ENCODE results near the gene ZNF598.

ZNF598 gene

DNA sequence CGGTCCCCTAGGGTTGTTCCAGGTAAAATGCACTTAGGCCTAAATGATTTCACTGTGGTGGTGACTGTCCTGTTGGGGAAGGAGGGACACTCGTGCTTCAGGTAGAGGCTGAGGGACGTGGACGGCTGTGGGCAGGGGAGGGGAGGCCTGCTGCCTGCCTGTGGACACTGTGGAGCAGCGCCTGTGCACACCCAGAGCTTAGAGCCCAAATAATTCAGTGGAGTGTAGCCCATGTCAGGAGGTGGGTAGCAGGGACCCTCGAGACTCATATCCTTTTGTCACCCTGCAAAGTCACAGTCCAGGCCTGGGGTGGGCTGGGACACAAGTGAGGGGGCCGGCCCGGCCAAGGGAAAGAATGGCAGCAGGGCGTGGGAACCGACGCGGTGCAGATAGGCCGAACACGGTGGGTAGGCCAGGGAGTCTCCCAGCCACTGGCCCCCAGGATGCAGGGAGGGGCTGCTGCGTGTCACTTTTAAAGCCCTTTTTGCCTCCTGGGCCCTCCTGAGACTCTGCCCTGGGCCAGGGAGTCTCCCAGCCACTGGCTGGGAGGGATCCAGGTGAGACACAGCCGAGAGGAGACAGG is 16.3 kb upstream of the ZNF598 start:
- Histone ChIP-seq H3K9me3 (ENCODE audit: control insufficient read depth, insufficient read depth, low read length) (no peaks in the 10 kb centered on the region), H3K27me3 (ENCODE audit: control insufficient read depth, insufficient read depth, low read length) (peaks cover 40% of the 10 kb centered on the region), H3K27ac (ENCODE audit: low read depth, low read length) (no peak overlapping the region), H3K4me1 (ENCODE audit: control insufficient read depth, insufficient read depth, low read length) (no peaks in the 10 kb centered on the region), H3K9ac (ENCODE audit: low read depth, low read length) (no peak overlapping the region), H3K4me3 (ENCODE audit: low read depth, low read length) (no peak overlapping the region; the same call in 1 of the 2 replicates), H3K36me3 (ENCODE audit: control insufficient read depth, insufficient read depth, low read length) (no peaks in the 10 kb centered on the region)

DNA sequence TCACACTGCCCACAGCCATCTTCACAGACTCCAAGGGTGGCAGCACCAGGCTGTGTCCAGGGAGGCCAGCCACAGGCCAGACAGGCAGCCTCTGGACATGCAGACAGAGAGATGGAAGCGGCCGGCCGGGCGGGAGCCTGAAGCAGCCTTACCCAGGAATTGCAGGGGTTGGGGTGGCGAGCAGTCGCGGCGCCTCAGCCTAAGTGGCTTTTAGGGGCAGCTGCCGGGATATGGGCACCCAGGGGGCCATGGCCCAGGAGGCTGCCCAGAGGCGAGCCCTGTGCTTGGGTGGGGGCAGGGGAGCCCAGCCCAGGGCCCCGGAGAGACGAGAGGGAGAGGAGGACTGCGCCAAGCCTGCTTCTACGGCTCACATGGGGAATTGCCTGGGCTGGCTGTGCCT is 15.6 kb upstream of the ZNF598 start:
- Histone ChIP-seq H3K4me1 (ENCODE audit: control insufficient read depth, insufficient read depth, low read length) (no peaks in the 10 kb centered on the region), H3K36me3 (ENCODE audit: control insufficient read depth, insufficient read depth, low read length) (no peaks in the 10 kb centered on the region), H3K27ac (ENCODE audit: low read depth, low read length) (no peak overlapping the region), H3K4me3 (ENCODE audit: low read depth, low read length) (no peak overlapping the region), H3K9ac (ENCODE audit: low read depth, low read length) (no peak overlapping the region), H3K9me3 (ENCODE audit: control insufficient read depth, insufficient read depth, low read length) (no peaks in the 10 kb centered on the region), H3K27me3 (ENCODE audit: control insufficient read depth, insufficient read depth, low read length) (peaks cover 47% of the 10 kb centered on the region)

DNA sequence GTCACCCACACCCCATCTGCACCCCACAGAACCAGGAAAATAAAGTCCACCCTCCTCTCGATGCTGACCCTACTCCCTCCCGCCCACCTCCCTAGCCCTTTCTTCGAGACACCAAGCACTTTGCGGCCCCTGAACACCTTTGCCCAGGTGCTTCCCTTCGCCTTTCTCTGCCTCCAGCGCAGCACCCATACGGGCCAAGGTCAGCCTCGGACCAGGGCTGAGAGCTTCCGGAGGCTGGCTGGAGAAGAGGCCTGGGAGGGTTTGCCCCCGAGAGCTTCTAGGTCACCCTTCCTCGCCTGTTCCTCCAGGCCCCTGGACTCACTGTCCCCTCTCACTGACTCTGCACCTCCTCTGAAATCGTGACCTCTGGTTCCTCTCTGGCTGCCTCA is 14.4 kb upstream of the ZNF598 start:
- H3K4me1 ChIP-seq (ENCODE audit: control insufficient read depth, insufficient read depth, low read length): no peaks in the 10 kb centered on the region
- peaks cover 59% of the 10 kb centered on the region for H3K27me3 ChIP-seq (ENCODE audit: control insufficient read depth, insufficient read depth, low read length)
- H3K9ac ChIP-seq (ENCODE audit: low read depth, low read length): no peak overlapping the region
- no peaks in the 10 kb centered on the region for H3K36me3 ChIP-seq (ENCODE audit: control insufficient read depth, insufficient read depth, low read length)
- H3K9me3 ChIP-seq (ENCODE audit: control insufficient read depth, insufficient read depth, low read length): no peaks in the 10 kb centered on the region
- H3K27ac ChIP-seq (ENCODE audit: low read depth, low read length): no peak overlapping the region
- H3K4me3 ChIP-seq (ENCODE audit: low read depth, low read length): no peak overlapping the region

DNA sequence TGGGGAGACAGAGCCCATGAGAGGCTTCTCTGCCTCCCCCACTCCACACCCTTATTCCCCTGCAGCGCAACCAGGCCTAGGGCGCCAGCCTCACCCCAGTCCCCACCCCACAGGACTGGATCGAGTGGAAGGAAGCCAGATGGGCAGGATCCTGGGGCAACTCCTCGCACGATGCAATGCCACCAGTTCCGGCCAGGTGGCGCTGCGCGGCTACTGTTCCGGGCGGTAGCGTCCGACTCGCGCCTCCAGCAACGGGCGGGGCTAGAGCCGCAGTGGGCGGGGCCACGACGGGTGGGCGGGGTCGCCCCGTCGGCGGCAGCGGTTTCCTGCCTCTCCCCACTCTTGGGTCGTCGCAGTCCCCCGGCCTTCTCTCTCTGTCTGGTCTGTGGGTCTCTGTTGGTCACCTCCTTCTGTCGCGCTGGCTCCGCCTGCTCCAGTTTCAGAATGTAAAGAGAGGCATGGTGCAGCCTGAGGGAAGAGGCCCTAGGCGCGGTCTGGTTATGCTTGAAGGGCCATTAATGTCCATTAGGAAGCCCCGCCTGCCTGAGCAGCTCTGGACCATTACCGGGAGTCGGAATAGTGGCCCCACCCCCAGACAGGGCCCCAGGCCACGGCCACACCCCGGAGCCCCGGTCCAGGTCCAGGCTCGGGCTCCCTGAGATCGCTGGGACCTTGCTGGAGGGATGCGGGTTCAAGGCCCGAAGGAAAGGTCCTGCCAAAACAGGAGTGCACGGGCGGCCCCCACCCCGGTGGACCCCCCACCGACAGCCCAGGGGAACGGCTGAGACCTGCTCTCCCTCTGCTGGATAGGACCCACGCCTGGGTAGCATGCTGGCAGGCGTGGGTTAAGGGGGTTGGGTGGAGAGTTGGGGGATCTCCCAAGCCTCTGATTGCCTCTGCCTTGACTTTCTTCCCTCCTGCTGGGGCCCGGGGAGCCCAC is 13.7 kb upstream of the ZNF598 start:
- peak overlapping the region; percentile 14 for H3K27ac ChIP-seq (ENCODE audit: low read depth, low read length)
- peak overlapping the region; percentile 60 for H3K4me3 ChIP-seq (ENCODE audit: low read depth, low read length)
- H3K36me3 ChIP-seq (ENCODE audit: control insufficient read depth, insufficient read depth, low read length): no peaks in the 10 kb centered on the region
- H3K9ac ChIP-seq (ENCODE audit: low read depth, low read length): no peak overlapping the region
- no peaks in the 10 kb centered on the region for H3K4me1 ChIP-seq (ENCODE audit: control insufficient read depth, insufficient read depth, low read length)
- H3K27me3 ChIP-seq (ENCODE audit: control insufficient read depth, insufficient read depth, low read length): peaks cover 63% of the 10 kb centered on the region
- H3K9me3 ChIP-seq (ENCODE audit: control insufficient read depth, insufficient read depth, low read length): no peaks in the 10 kb centered on the region

DNA sequence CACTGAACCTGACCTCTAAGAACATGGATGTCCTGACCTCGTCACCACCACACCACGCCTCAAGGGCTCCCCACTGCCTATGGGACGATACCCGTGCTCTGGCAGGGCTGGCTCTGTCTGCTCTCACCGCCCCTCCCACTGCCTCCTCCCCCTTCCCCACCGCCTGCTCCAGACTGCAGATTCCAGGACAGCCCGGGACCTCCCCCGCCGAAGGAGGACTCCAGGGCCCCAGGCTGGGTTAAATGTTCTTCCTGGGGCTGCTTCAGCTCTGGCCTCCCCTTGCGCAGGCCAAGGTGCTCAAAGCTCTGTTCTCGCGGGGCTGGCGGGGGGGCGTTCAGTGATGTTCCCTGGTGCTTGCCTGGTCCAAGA is 13.1 kb upstream of the ZNF598 start:
- Histone ChIP-seq H3K4me1 (ENCODE audit: control insufficient read depth, insufficient read depth, low read length) (no peaks in the 10 kb centered on the region), H3K27ac (ENCODE audit: low read depth, low read length) (peak overlapping the region; percentile 14), H3K27me3 (ENCODE audit: control insufficient read depth, insufficient read depth, low read length) (peaks cover 61% of the 10 kb centered on the region)

DNA sequence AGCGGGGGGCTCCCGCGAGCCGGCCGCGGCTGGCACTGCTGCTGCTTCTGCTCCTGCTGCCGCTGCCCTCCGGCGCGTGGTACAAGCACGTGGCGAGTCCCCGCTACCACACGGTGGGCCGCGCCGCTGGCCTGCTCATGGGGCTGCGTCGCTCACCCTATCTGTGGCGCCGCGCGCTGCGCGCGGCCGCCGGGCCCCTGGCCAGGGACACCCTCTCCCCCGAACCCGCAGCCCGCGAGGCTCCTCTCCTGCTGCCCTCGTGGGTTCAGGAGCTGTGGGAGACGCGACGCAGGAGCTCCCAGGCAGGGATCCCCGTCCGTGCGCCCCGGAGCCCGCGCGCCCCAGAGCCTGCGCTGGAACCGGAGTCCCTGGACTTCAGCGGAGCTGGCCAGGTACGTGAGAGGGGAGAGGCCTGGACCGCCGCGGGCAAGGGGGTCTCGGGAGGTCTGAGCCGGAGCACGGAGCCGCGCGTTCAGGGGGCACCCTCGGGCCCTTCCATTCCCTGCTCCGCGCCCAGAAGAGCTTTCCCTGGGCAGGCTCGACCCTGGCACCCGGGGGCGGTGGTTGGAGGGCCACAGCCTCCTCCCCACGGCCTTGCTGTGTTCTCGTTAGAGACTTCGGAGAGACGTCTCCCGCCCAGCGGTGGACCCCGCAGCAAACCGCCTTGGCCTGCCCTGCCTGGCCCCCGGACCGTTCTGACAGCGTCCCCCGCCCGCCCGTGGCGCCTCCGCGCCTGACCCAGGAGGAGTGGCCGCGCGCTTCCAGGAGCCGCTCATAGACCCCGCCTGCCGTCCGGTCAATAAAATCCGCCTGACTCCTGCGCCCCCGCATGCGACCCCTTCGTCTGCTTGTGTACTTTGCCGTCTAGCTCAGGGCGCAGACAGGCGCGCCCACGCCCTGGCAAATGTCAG is 10.6 kb upstream of the ZNF598 start:
- Histone ChIP-seq H3K27ac (ENCODE audit: low read depth, low read length) (no peak overlapping the region), H3K36me3 (ENCODE audit: control insufficient read depth, insufficient read depth, low read length) (no peaks in the 10 kb centered on the region), H3K9me3 (ENCODE audit: control insufficient read depth, insufficient read depth, low read length) (no peaks in the 10 kb centered on the region), H3K9ac (ENCODE audit: low read depth, low read length) (no peak overlapping the region; the same call in 1 of the 2 replicates), H3K4me3 (ENCODE audit: low read depth, low read length) (peak overlapping the region; percentile 51), H3K27me3 (ENCODE audit: control insufficient read depth, insufficient read depth, low read length) (peaks cover 41% of the 10 kb centered on the region), H3K4me1 (ENCODE audit: control insufficient read depth, insufficient read depth, low read length) (no peaks in the 10 kb centered on the region)

More for the DNA sequence above, 13.1 kb upstream of the ZNF598 start:
- H3K9ac ChIP-seq (ENCODE audit: low read depth, low read length): no peak overlapping the region
- peak overlapping the region; percentile 59 for H3K4me3 ChIP-seq (ENCODE audit: low read depth, low read length)
- H3K9me3 ChIP-seq (ENCODE audit: control insufficient read depth, insufficient read depth, low read length): no peaks in the 10 kb centered on the region
- H3K36me3 ChIP-seq (ENCODE audit: control insufficient read depth, insufficient read depth, low read length): no peaks in the 10 kb centered on the region

DNA sequence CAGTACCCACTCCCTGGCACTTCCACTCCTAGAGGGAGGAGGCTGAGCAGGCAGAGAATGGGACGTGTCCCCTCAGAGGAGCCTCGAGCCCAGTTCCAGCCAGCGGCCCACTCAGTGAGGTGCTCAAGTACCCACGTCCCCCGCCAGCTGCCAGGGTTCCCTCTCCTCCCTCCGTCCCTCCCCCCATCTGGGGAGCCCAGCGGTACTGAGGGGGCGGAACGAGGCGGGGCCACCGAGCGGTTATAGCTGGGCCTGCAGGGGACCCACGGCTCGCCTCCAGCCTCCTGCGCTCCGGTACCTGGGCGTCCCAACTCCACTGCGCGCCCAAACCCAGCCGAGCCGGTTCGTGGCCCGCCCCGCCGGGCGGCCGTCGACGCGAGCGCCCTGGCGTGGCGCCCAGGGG is 9.9 kb upstream of the ZNF598 start, which contains the start of gene NPW:
Gene NPW, plus strand, starts transcription at position 268 of the 403 bp plus-strand sequence.
- H3K4me1 ChIP-seq (ENCODE audit: control insufficient read depth, insufficient read depth, low read length): no peaks in the 10 kb centered on the region
- H3K9ac ChIP-seq (ENCODE audit: low read depth, low read length): no peak within 1 kb of the TSS; the same call in 1 of the 2 replicates
- H3K27ac ChIP-seq (ENCODE audit: low read depth, low read length): no peak within 1 kb of the TSS
- H3K27me3 ChIP-seq (ENCODE audit: control insufficient read depth, insufficient read depth, low read length): peaks cover 41% of the 10 kb centered on the region
- no peaks in the 10 kb centered on the region for H3K36me3 ChIP-seq (ENCODE audit: control insufficient read depth, insufficient read depth, low read length)
- no peaks in the 10 kb centered on the region for H3K9me3 ChIP-seq (ENCODE audit: control insufficient read depth, insufficient read depth, low read length)
- peak within 1 kb of the TSS; percentile 51 for H3K4me3 ChIP-seq (ENCODE audit: low read depth, low read length)

DNA sequence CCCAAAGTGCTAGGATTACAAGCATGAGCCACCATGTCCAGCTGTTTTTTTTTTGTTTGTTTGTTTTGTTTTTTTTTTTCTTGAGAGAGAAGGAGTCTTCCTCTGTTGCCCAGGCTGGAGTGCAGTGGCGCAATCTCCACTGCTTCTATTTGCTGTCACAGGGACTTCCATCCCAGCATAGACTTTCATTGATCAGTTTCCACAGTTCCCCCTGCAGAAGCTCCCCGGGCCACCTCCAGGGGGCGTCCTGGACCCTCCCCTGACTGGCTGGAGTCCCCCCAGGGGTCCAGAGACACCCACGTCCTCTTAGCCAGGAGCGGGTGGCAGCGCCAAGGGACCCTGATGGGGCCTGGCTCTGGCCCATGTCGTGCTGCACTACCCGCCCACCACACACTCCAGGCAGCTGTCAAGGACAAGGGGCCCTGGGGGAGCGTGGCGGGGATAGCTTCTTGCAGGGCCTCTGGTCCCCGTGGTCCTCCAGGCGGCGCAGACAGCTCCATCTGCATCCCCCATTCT is 6.8 kb upstream of the ZNF598 start:
- no peak overlapping the region for H3K27ac ChIP-seq (ENCODE audit: low read depth, low read length)
- H3K36me3 ChIP-seq (ENCODE audit: control insufficient read depth, insufficient read depth, low read length): no peaks in the 10 kb centered on the region
- H3K4me3 ChIP-seq (ENCODE audit: low read depth, low read length): no peak overlapping the region

DNA sequence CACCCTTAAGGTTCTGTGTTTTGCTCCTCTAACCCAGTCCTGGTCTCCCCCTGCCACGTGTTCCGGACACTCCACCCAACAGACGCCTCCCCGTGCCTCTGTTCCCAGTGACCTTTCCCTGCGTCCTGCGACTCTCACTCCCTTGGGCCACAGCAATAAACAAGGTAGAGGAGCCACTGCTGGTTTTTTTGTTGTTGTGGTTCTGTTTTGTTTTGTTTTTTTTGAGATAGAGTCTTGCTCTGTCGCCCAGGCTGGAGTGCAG is 6.3 kb upstream of the ZNF598 start:
- Histone ChIP-seq H3K9ac (ENCODE audit: low read depth, low read length) (no peak overlapping the region), H3K36me3 (ENCODE audit: control insufficient read depth, insufficient read depth, low read length) (no peaks in the 10 kb centered on the region), H3K9me3 (ENCODE audit: control insufficient read depth, insufficient read depth, low read length) (no peaks in the 10 kb centered on the region), H3K4me1 (ENCODE audit: control insufficient read depth, insufficient read depth, low read length) (no peaks in the 10 kb centered on the region), H3K27ac (ENCODE audit: low read depth, low read length) (no peak overlapping the region), H3K27me3 (ENCODE audit: control insufficient read depth, insufficient read depth, low read length) (peaks cover 28% of the 10 kb centered on the region), H3K4me3 (ENCODE audit: low read depth, low read length) (no peak overlapping the region)

More for the DNA sequence above, 6.8 kb upstream of the ZNF598 start:
- Histone ChIP-seq H3K27me3 (ENCODE audit: control insufficient read depth, insufficient read depth, low read length) (peaks cover 33% of the 10 kb centered on the region), H3K9me3 (ENCODE audit: control insufficient read depth, insufficient read depth, low read length) (no peaks in the 10 kb centered on the region), H3K4me1 (ENCODE audit: control insufficient read depth, insufficient read depth, low read length) (no peaks in the 10 kb centered on the region), H3K9ac (ENCODE audit: low read depth, low read length) (no peak overlapping the region)

DNA sequence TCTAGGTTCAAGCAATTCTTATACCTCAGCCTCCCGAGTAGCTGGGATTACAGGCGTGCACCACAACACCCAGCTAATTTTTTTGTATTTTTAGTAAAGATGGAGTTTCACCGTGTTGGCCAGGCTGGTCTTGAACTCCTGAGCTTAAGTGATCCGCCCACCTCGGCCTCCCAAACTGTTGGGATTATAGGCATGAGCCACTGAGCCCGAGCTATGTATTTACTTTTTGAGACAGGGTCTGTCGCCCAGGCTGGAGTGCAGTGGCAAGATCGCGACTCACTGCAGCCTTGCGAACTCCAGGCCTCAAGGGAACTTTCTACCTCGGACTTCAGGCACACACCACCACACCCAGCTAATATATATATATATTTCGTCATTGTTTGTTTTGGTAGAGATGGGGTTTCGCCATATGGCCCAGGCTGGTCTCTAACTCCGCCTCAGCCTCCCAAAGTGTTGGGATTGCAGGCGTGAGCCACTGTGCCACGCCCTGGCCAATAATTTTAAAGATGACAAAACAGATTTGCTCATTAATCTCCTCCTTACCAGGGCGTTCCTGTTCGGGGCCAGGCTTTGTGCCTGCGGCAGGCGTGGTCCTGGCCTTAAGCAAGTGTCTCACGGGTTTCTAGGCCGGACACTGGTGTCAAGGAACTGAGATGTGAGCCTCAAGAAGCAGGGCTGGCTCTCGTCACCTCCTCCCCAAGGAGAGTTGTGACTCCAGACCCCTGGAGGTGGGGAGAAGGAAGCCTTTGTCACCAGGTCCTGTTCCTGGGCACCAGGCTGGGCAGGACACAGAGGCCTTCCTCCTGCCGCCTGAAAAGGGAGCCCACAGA is 5.7 kb upstream of the ZNF598 start:
- H3K9ac ChIP-seq (ENCODE audit: low read depth, low read length): no peak overlapping the region

More for the DNA sequence above, 5.7 kb upstream of the ZNF598 start:
- Histone ChIP-seq H3K27me3 (ENCODE audit: control insufficient read depth, insufficient read depth, low read length) (peaks cover 22% of the 10 kb centered on the region), H3K27ac (ENCODE audit: low read depth, low read length) (no peak overlapping the region), H3K36me3 (ENCODE audit: control insufficient read depth, insufficient read depth, low read length) (no peaks in the 10 kb centered on the region), H3K4me3 (ENCODE audit: low read depth, low read length) (no peak overlapping the region), H3K4me1 (ENCODE audit: control insufficient read depth, insufficient read depth, low read length) (peaks cover 3% of the 10 kb centered on the region), H3K9me3 (ENCODE audit: control insufficient read depth, insufficient read depth, low read length) (no peaks in the 10 kb centered on the region)
